Hair follicular keratinocyte (primary cell): ENCODE data around the gene RHOU. TPM values are rescaled to one million over a fixed set of nuclear protein-coding genes. Genes with fewer than 3 reads are reported as not detected.

Source experiments
- total RNA-seq: library from RNA; depleted of rRNA; stranded (reverse); fragments of >200 nt; gene quantifications from 2 replicates; pipeline ENCODE4 v1.2.3, GENCODE V29; 2015

RHOU gene
- 0.04 and 0.23 TPM in 2 replicates for total RNA-seq

GRCh38 chr1:228734881-228735801 lies at the start of gene RHOU:
RHOU (plus strand) TSS chr1:228735479; CDS start chr1:228735743, 264 bp downstream.

Other genes starting within 250 kb of the RHOU start
- gene RNF187, start 248.1 kb upstream of the RHOU start, total RNA-seq = 38.6 and 63.5 TPM in 2 replicates